ENCODE results near the gene KRTAP10-12.
A peak's percentile ranks its signal among the peaks of the same experiment; 100 is the strongest.
"Not testable (repeated sequence)": the region's sequence is repeated elsewhere in the genome, so short reads cannot be mapped to it uniquely, and the experiment has no call there.

The KRTAP10-12 gene

DNA sequence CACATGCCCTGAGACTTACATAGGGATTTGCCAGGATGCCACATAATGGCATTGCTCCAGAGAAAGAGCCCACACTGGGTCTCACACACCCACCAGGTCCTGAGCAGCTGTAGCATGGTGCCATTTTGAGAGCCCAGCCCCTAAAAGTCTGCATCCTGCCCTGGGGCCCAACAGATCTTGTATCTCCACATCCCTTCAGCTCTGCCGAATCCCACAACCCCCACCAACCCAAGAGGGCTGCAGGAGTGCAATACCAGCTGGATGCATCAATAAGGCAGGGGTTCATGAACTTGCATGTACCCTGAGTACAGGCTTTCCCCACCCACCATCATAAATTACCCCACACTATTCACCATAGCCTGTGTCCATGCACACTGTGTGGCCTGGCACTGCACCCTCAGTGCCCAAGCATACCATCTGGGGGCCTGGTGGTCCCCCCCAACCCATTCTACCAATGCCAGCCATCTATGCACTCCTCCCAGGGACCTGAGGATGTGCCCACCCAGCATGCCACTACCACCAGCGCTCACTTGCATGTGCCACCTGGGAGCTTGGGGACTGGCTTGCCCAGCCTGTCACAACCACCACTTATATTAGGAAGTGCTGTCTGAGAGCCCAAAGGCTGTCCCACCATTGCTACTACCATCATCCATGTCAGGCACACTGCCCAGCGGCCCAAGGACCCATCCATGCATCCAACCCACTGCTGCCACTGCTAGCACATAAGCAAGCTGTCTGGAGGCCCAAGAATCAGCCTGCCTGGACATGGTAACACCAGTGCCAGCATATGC is 26.1 kb upstream of the KRTAP10-12 start:
- DNase-seq, result no peak

DNA sequence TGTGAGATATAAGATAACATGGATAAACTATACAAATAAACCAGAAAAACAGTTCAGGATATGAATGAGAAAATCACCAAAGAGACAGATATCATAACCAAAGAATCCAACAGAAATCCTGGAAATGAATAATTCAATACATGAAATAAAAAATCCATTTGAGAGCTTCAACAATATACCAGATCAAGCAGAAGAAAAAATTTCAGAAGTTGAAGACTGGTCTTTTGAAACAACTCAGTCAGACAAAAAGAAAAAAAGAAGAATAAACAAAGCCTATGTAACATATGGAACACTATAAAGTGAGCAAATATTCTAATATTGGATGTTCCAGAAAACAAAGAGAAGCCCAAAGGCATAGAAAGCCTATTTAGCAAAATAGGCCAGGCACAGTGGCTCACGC is 25.1 kb upstream of the KRTAP10-12 start:
- no peak for DNase-seq

DNA sequence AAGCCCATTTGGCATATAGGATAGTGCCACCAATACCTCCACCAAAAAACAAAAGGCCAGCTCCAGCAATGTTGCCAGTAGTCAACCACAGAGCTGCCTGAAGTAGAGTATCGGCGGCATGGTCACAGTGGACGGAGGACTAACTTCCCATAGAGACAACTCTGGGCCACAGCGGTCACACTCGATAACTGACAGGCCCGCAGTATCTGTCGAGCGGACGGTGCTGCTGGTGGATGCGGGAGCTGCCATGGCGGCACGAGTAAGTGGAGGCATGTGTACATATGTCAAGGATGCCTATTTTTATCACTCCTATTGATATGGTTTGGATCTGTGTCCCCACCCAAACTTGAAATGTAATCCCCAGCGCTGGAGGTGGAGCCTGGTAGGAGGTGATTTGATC is 19.1 kb upstream of the KRTAP10-12 start:
- no peak for DNase-seq

DNA sequence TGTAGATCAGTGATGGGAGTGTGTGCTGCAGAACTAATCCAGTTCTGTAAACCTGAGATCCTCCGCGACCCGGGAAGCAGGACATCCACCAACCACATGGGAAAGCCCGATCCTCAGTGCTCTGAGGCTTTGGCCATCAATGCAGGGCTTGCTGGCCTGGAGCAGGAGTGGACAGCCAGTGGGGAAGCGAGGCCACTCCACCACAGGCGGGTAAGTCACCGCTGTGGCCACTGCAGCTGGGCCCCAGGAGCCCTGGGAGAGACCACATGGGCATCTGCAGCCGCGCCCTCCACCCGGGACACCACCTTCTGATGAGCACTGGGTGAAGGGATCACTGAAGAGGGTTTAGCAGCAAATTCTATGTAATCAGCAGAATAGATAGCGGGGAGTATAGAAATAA is 15.8 kb upstream of the KRTAP10-12 start:
- DNase-seq, result no peak

DNA sequence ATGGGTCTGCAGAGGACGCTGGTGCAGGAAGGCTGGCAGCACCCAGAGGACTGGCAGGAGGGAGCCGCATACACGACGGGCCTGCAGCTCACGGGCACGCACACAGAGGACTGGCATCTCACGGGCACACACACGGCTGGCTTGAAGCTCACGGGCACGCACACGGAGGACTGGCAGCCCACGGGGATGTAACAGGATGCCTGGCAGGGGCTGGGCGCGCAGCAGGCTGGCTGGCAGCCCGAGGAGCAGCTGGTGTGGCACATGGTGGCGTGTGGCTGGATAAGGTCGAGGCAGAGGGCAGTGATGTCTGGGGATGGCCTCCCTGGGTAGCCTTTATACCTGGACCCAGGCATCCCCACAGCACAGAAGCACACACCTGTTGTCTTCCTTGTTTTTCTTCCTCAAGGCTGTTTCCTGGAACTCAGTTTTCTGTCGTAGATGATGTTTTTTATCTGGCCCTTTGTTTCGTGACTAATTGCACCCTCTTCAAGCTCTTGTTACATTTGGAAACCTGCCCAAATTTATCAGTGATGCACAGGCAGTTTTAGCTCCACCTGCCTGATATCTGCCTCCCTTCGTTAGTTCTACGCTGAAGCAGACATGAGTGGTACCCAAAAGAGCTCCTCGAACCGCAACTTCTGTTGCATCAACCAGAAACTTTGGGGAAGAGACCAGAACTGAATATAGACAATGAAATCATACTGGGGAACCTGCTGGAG is 15.0 kb upstream of the KRTAP10-12 start, which contains the start of gene KRTAP12-1:
KRTAP12-1 (minus strand) TSS at position 303 of the 719 bp plus-strand sequence; CDS start at position 263, 40 bp downstream.
- no peak for DNase-seq

DNA sequence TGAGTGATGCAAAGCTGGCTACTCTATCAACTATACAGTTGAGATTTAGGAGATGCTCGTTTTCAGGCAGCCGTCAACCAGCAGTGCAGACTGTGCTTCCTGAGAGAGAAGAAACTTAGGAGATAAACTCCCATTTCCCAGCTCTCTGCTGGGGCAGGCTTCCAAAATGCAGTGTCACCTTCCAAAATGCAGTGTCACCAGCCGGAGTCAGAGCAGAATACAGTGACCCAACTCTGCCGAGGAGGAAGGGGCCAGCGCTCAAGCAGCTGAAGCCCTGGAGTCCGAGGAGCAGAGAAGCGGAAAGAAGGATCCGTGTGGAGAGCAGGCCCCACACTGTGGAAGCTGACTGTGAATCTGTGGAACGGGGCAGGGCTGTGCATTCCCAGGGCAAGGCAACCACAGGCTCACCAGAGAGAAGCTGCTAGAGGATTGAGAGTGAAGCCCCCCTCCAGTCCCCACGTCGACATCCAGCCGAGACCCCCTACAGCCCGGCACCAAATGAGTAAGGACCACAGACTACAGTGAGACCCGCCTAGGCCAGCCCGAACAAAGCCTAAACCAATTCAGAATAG is 14.3 kb upstream of the KRTAP10-12 start:
- DNase-seq, result no peak

DNA sequence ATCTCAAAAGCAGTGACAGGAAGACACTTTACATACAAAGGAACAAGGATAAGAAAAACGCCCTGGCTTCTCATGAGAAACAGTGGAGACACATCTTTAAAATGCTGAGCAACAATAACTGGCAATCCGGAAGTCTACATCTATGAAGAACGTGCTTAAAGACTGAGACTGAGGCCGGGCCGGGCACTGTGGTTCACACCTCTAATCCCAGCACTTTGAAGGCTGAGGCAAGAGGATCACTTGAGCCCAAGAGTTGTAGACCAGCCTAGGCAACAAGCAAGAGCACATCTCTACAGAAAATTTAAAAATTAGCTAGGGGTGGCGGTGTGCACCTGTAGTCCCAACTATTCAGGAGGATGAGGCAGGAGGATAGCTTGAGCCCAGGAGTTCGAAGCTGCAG is 12.9 kb upstream of the KRTAP10-12 start:
- no peak for DNase-seq

DNA sequence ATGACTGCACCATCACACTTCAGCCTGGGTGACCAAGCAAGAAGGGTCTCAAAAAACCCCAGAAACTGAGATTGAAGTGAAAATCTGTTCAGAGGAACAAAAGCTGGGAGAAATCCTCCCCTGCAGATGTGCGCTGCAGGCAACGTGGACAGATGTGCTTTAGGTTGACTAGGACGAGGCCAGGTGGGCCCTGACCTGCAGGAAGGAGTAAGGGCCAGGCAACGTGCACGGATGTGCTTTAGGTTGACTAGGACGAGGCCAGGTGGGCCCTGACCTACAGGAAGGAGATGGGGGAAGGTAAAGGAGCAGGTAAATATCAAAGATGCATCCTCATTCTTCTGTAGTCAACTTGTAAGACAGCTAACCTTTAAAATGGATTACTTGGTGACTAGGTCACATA is 12.5 kb upstream of the KRTAP10-12 start:
- no peak for DNase-seq

DNA sequence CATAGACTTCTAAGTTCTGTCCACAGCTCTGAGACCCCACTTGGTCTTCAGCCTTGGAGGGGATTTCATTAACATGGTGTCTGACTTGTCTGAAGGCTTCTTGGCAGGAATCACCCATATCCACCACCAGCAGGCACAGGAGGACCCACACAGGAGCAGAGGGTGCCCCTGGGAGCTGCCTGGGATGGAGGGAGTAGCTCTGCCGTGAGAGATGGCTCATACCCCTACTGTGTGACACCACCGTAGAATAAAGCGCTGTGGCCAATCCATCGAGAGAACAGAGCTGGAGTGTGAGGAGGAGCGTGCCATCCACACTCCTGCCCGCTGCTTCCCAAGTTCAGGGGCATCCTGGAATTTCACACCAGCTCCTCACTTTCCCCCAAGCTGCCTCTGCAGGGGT is 11.9 kb upstream of the KRTAP10-12 start:
- DNase-seq, result not testable (repeated sequence)

DNA sequence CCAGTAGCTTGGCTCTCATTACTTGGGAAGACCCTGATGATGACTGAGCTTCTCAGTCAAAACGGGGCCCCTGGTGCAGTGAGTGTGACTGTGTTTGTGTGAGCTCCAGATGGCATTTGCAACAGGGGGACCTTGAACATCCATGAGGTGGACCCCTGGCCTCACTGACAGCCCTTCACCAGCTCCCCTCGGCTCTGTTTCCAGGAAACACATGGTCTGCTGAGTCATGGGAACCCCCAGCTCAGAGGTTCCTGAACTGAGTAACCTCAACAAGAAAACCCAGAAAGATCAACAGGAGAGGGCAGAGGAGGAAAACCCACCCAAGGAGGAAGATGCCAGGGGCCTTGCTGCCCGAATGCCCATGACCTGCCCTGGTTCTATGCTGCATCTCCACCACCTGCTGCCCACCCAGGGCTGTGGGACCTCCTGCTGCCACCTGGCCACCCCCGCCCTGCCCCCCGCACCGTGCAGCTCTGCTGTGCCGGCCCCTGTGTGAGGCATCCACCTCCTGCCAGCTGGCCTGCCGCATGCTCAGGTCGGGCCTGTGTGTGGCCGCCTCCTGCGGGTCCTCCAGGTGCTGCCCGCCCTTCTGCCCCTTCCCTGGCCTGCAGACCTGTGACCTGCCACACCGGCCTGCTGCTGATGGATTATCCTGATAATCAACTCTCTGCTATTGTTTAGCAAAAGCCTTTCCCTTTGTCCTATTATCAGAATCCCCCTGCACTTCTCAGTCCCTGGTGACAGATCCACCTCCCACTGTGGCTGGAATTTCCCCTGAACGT is 10.8 kb upstream of the KRTAP10-12 start:
- no peak for DNase-seq

DNA sequence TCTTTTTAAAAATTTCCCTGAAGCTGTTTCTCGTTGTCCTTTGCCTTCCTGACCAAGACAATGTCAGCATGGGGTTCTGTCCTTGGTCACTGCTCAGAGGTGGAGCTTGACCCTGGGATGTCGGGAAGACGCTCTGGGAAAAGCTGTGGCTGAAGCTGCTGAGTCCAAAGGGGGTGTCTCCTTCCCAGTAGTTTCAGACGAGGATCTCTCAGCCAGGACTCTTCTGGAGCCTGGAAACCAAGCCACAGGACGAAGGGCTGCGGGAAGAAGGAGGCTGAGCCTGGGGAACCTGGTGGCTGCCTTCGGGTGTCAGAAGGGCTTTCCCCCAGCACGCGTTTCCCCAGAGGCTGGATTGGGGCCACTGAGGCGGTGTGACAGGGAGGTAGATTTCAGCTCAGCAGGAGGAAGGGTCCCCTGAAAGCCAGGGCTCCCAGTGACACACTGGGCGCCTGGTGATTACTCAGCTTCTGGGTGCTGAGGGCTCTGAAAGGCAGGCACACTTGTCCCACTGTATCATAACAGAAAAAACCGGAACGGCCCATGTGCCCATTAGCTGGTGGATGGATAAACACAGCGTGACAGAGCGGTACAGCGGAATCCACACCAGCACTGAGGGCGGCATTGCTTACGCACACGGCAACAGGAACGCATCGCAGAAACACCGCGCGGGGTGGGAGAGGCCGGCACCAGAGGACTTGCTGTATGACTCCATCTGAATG is 10.0 kb upstream of the KRTAP10-12 start:
- DNase-seq, result peak; percentile 65

DNA sequence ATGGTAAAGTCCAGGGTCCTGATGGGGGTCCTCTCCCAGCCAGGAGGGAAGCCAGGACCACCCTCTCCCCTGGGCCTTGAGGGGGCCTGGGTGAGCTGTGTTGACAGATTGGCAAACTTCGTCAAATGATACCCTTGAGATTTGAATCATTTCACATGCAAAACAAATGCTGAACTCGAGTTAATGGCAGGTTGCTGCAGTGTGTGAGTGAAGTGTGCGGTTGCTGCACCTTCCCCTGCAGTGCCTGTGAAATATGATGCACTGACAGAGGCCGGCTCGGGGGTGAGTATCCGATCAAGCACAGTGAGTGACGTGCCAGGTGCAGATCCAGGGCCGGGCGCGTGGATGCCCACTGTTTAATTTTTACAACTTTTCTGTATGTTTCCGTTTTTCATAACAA is 9.3 kb upstream of the KRTAP10-12 start:
- DNase-seq, result no peak

DNA sequence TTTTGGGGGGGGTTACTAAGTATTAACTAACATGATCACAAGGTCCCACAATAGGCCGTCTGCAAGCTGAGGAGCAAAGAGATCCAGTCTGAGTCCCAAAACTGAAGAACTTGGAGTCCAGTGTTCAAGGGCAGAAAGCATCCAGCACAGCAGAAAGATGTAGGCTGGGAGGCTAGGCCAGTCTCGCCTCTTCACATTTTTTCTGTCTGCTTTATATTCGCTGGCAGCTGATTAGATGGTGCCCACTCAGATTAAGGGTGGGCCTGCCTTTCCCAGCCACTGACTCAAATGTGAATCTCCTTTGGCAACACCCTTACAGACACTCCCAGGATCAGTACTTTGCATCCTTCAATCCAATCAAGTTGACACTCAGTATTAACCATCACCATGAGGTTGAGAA is 7.2 kb upstream of the KRTAP10-12 start:
- DNase-seq, result not testable (repeated sequence)

DNA sequence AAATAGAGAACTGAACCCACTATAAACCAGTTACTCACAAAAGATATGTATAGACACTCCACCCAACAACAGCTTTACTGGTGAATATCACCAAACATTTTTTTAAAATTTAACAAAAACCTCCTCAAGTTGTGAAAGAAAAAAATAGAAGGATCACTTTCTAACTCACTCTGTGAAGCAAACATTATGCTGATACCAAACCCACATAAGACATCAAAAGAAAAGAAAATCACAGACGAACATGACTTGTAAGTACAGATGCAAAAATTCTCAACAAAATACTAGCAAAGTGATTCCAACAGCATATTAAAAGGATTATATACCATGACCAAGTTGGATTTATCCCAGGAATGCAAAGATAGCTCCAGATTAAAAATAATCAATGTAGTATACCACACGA is 5.3 kb upstream of the KRTAP10-12 start:
- DNase-seq, result no peak

DNA sequence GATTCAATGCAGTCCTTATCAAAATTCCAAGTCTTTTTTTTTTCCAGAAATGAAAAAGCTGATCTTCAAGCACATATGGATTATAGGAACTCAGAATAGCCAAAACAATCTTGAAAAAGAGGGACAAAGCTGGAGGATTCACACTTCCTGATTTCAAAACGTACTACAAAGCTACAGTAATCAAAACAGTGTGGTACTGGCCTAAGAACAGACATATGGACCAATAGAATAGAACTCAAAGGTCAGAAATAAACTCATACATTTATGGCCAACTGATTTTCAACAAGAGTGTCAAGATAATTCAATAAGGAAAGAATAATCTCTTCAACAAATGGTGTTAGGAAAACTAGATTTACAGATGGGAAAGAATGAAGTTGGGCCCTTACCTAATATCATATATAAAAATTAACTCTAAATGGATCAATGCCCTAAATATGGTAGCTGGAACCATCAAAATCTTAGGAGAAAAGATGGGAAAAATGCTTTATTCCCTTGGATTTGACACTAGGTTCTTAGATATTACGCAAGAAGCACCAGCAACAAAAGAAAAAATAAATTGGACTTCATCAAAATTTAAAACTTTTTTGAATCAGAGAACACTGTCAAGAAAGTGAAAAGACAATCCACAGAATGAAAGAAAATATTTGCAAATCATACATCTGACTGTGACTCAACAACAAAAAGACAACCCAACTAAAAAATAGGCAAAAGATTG is 4.0 kb upstream of the KRTAP10-12 start:
- no peak for DNase-seq

DNA sequence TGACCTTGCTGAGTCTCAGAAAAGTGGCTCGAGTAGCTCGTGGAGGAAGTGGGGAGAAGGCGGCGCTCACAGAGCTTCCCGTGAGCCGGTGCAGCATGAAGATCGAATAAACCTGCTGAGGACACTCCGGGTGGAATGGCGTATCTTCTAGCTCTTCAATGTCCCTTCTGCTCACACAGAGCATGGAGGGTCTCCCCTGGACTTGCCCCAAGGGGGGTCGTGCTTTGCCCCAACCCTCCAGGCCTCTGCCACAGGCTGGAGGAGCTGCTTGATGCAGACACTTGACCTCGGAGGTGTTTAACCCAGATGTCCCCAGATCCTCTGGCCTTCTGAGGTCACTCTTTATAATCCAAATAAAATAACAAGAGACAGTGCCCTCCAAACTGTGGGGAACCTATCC is 2.2 kb upstream of the KRTAP10-12 start:
- no peak for DNase-seq

DNA sequence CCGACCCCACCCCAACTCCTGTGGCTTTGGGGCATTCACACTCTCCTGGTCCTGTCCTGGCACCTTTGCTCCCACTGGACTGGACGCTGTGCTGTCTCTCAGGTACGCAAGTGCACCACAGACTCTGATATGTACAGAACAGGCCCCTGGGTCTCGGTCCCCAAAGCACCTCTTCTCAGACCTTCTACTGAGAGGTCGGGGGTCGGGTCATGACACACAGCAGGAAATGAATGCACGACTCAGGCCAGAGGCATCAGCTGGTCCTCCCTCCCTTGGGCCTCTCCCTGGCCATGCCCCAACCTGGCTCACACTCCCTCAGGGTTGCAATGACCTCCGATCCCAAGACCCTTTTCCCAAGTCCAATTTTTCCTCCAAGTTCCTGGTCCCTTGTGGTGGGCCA is 1.8 kb upstream of the KRTAP10-12 start:
- no peak for DNase-seq

DNA sequence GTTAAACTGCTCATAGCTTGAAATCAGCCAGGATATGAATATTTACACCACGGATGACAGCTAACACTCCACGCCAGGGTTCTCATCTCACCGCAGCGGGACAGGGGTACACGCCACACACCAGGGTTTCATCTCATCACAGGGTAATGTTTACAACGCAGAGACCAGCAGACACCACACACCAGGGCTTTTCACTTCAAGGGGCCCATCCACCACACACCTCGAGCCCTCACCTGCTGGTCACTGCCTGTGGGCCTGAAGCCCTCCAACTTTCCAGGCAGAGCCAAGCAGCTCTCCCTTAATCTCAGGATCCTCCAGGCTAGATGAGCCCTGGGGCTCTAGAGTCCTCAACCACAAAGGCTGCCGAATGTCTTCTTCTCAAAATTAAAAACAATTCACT is 1.3 kb upstream of the KRTAP10-12 start:
- no peak for DNase-seq

DNA sequence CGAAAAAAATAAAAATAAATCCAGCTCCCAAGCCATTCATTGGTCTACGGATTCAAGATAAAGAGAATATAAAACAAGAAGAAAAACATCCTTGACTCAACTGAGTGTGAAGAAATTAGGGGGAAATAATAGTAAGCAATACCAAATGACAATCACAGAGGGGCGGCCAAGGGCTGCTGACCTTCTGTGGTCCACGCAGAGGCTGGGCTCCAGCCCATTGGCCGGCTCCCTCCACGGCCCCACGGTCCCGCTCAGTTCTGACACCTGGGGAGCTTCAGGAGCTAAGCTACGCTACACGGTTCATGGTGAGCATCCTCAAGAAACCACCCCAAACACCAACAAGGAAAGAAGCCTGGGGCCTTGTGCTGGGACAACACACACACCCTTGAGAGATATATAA is 400 bp upstream of the KRTAP10-12 start:
- no peak for DNase-seq

DNA sequence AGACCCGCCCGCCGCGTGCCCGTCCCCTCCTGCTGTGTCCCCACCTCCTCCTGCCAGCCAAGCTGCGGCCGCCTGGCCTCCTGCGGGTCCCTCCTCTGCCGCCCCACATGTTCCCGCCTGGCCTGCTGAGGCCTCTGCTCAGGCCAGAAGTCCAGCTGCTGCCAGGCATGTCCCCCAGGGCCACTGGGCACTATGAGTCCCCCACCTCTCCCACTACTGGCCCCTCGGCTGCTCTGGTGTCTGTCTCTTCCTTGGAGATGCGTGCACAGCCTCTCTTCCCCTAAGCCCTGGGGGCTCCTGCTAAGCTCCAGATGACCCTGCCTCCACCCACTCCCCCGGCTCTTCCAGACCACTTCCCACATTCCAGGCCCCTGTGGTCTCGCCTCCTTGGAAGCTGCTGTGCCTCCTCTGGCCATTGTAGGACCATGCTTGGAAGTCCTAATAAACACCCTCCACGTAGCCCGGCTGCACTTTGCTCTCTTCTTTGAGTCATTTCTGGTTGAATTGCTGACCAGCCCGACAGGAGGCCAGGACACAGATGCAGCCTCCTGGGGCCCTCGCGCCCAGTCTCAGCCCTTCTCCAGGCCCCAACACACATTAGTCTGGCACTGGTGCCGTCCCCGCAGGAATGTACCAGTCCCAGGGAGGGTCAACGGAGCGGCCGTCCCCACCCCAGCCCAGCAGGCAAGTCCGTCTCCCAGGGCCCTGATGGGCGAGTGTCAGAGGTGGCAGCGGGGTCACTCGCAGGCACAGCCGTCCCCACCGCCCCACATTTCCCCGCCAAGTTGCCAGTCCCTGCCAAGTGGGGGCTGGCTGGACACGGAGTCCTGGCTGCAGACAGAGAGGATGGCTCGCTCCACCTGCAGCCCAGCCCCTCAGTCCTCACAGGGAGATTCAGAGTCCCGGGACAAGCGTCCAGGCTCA is 1.1 kb downstream of the KRTAP10-12 start:
- peak; percentile 74 for DNase-seq
